SK-N-MC (cell line): Measurements from ENCODE around the gene FHIT.

Experiments used
- EZH2 ChIP-seq: fragments of 200-600 bp; sonication (generic); IDR thresholded peaks from one replicate; pipeline ENCODE4 v1.6.1; 2017; ENCODE audit warnings: antibody characterized with exemption
- POLR2AphosphoS5 ChIP-seq: IDR thresholded peaks from 2 replicates; pipeline ENCODE4 v1.6.1; 2012; ENCODE audit warnings: mild to moderate bottlenecking, low read depth, low read length, borderline replicate concordance

- no peak for TF ChIP-seq EZH2
- TF ChIP-seq POLR2AphosphoS5 = no peak
Observed at GRCh38 chr3:59904296-59904695, 1347.0 kb downstream of the FHIT start.
